Measurements from ENCODE around the gene MAP4K3. TPM values are rescaled to one million over a fixed set of nuclear protein-coding genes. Genes with fewer than 3 reads are reported as not detected.
"Not testable (repeated sequence)": the region's sequence is repeated elsewhere in the genome, so short reads cannot be mapped to it uniquely, and the experiment has no call there.

MAP4K3 gene
- total RNA-seq, 2 experiments from 2014 or later: 12.4 to 17.5 TPM

DNA sequence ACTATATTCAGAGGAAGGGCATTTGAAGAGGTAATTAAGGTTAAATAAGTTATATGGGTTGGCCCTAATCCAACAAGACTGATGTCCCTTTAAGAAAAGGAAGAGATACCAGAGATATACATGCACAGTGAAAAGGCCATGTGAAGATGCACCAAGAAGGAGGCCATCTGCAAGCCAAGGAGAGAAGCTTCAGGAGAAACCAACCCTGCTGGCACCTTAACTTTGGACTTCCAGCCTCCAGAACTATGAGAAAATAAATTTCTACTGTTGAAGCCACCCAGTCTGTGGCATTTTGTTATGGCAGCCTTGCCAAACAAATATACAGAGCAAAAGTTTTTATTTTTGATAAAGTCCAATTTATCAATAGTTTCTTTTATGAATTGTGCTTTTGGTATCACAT is 51.0 kb downstream of the MAP4K3 start:
- peaks cover 5% of the 10 kb centered on the region; the same call in 1 of the 2 replicates for H3K9me3 ChIP-seq (ENCODE audit: low read length)
- no peak for TF ChIP-seq EZH2phosphoT487 (IDR thresholded peaks at IDR 0.05; ENCODE audit: borderline replicate concordance, low read depth, low read length)
- TF ChIP-seq, protein P1, sequence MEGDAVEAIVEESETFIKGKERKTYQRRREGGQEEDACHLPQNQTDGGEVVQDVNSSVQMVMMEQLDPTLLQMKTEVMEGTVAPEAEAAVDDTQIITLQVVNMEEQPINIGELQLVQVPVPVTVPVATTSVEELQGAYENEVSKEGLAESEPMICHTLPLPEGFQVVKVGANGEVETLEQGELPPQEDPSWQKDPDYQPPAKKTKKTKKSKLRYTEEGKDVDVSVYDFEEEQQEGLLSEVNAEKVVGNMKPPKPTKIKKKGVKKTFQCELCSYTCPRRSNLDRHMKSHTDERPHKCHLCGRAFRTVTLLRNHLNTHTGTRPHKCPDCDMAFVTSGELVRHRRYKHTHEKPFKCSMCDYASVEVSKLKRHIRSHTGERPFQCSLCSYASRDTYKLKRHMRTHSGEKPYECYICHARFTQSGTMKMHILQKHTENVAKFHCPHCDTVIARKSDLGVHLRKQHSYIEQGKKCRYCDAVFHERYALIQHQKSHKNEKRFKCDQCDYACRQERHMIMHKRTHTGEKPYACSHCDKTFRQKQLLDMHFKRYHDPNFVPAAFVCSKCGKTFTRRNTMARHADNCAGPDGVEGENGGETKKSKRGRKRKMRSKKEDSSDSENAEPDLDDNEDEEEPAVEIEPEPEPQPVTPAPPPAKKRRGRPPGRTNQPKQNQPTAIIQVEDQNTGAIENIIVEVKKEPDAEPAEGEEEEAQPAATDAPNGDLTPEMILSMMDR (conservative IDR thresholded peaks at IDR 0.05; ENCODE audit: low read length): no peak
- ChIA-PET POLR2A (no interaction called here), CTCF (ENCODE audit: unreplicated experiment) (no interaction called here)
- no peak overlapping the region for H3K4me2 ChIP-seq (ENCODE audit: low read length)
- H3K4me3 ChIP-seq (ENCODE audit: low read depth, low read length, poor library complexity, severe bottlenecking): no peak overlapping the region
- no peak overlapping the region for H2AFZ ChIP-seq (ENCODE audit: low read length)
- H3K9me2 ChIP-seq (ENCODE audit: insufficient read depth, low read length): no peaks in the 10 kb centered on the region
- peaks cover 27% of the 10 kb centered on the region; the same call in 1 of the 2 replicates for H3K79me2 ChIP-seq (ENCODE audit: insufficient read depth, low read depth, low read length)
- no peaks in the 10 kb centered on the region for H3K4me1 ChIP-seq (ENCODE audit: insufficient read depth, low read length, poor library complexity, severe bottlenecking)
- no TSS peak for BruUV-seq (replicated peaks)
- H3K36me3 ChIP-seq (ENCODE audit: insufficient read depth, low read length): no peaks in the 10 kb centered on the region
- intact Hi-C loops (cut with micrococcal nuclease; ENCODE audit: unreplicated experiment): no loop called here
- no peaks in the 10 kb centered on the region for H4K20me1 ChIP-seq (ENCODE audit: insufficient read depth, low read length)
- DNase-seq (ENCODE audit: low spot score): no peak
- no peak overlapping the region for H3K27ac ChIP-seq (ENCODE audit: low read depth, low read length, poor library complexity, severe bottlenecking)

DNA sequence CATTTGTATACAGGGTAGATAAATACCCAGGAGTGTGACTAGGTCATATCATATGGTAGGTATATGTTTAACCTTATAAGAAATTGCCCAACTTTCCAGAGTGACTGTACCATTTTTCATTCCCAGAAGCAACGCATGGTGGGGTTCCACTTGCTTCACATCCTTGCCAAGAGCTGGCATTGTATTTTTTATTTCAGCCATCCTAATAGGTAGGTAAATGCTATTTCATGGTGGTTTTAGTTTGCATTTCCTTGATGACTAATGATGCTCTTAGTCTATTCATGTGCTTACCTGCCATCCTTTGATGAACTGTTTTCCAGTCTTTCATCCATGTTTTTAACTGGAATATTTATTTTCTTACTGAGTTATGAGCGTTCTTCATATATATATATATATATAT is 51.9 kb downstream of the MAP4K3 start:
- H3K9me2 ChIP-seq (ENCODE audit: insufficient read depth, low read length): no peaks in the 10 kb centered on the region
- no peak overlapping the region for H3K4me2 ChIP-seq (ENCODE audit: low read length)
- ChIA-PET CTCF (ENCODE audit: unreplicated experiment) (no interaction called here), POLR2A (interaction anchor here (0.6 to 0.8 kb wide), 2 partner anchors 11 to 28 kb away, joined by 3 read pairs; no protein-coding TSS in a partner anchor)
- H2AFZ ChIP-seq (ENCODE audit: low read length): no peak overlapping the region
- BruUV-seq (replicated peaks): no TSS peak
- no peak for DNase-seq (ENCODE audit: low spot score)
- H3K4me3 ChIP-seq (ENCODE audit: low read depth, low read length, poor library complexity, severe bottlenecking): no peak overlapping the region
- H4K20me1 ChIP-seq (ENCODE audit: insufficient read depth, low read length): no peaks in the 10 kb centered on the region
- H3K79me2 ChIP-seq (ENCODE audit: insufficient read depth, low read depth, low read length): peaks cover 27% of the 10 kb centered on the region; the same call in 1 of the 2 replicates
- H3K27ac ChIP-seq (ENCODE audit: low read depth, low read length, poor library complexity, severe bottlenecking): no peak overlapping the region
- TF ChIP-seq, protein P1 (conservative IDR thresholded peaks at IDR 0.05; ENCODE audit: low read length): no peak
- no peak for TF ChIP-seq EZH2phosphoT487 (IDR thresholded peaks at IDR 0.05; ENCODE audit: borderline replicate concordance, low read depth, low read length)
- no peaks in the 10 kb centered on the region for H3K36me3 ChIP-seq (ENCODE audit: insufficient read depth, low read length)
- H3K4me1 ChIP-seq (ENCODE audit: insufficient read depth, low read length, poor library complexity, severe bottlenecking): no peaks in the 10 kb centered on the region
- H3K9me3 ChIP-seq (ENCODE audit: low read length): peaks cover 5% of the 10 kb centered on the region; the same call in 1 of the 2 replicates
- intact Hi-C loops (cut with micrococcal nuclease; ENCODE audit: unreplicated experiment): no loop called here

DNA sequence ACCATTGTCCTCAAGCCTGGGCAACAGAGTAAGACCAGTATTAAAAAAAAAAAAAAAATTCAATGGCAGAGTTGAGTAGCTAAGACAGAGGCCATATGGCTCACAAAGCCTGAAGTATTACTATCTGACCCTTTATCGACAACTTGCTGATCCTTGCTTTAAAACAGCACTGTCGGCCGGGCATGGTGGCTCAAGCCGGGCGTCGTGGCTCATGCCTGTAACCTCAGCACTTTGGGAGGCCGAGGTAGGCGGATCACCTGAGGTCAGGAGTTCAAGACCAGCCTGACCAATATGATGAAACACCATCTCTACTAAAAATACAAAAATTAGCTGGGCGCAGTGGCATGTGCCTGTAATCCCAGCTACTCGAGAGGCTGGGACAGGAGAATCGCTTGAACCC is 53.0 kb downstream of the MAP4K3 start:
- H3K9me2 ChIP-seq (ENCODE audit: insufficient read depth, low read length); H4K20me1 ChIP-seq (ENCODE audit: insufficient read depth, low read length); H3K27ac ChIP-seq (ENCODE audit: low read depth, low read length, poor library complexity, severe bottlenecking); H2AFZ ChIP-seq (ENCODE audit: low read length); BruUV-seq (replicated peaks); H3K36me3 ChIP-seq (ENCODE audit: insufficient read depth, low read length); H3K4me3 ChIP-seq (ENCODE audit: low read depth, low read length, poor library complexity, severe bottlenecking); CTCF ChIA-PET (ENCODE audit: unreplicated experiment); intact Hi-C loops (cut with micrococcal nuclease; ENCODE audit: unreplicated experiment); DNase-seq (ENCODE audit: low spot score); H3K4me1 ChIP-seq (ENCODE audit: insufficient read depth, low read length, poor library complexity, severe bottlenecking); H3K9me3 ChIP-seq (ENCODE audit: low read length); H3K4me2 ChIP-seq (ENCODE audit: low read length): not testable (repeated sequence)
- H3K79me2 ChIP-seq (ENCODE audit: insufficient read depth, low read depth, low read length): peaks cover 24% of the 10 kb centered on the region; the same call in 1 of the 2 replicates
- POLR2A ChIA-PET: interaction anchor here (0.9 kb wide), 1 partner anchor 17 kb away, joined by 3 read pairs; no protein-coding TSS in a partner anchor
